IMR-90 (cell line): ENCODE measurements around the gene KPNA2. TPM values are rescaled to one million over a fixed set of nuclear protein-coding genes. Genes with fewer than 3 reads are reported as not detected.

Experiments used
- ATAC-seq: fragments of 200-7000 bp; cut with Tn5 transposase; 2 replicates; pipeline ENCODE4 v1.9.1; 2020; ENCODE audit warnings: low read depth, mild to moderate bottlenecking, moderate library complexity
- BruUV-seq: library from RNA; stranded (reverse); fragments of 400-500 nt; replicated peaks from 2 replicates; lab custom pipeline; 2021; lab: Mats Ljungman, UMichigan
- CTCF ChIA-PET: fragments of 300-600 bp; formaldehyde crosslinking; extraction: SDS; loops from one replicate; lab custom pipeline; 2021; ENCODE audit warnings: antibody characterized with exemption; lab: Yijun Ruan, JAX
- POLR2A ChIA-PET: fragments of 300-600 bp; sonication (Branson Sonifier 250); formaldehyde crosslinking; loops from one replicate; lab custom pipeline; 2022; ENCODE audit warnings: antibody characterized with exemption; ENCODE audit not compliant: unreplicated experiment; lab: Charles Lee
- DNase-seq: peaks from one replicate; pipeline ENCODE4 v3.0.0; 2013
- H2AFZ ChIP-seq: replicated peaks from 2 replicates; pipeline ENCODE3; 2013; ENCODE audit warnings: low read length, mild to moderate bottlenecking; ENCODE audit not compliant: poor library complexity
- H2AK5ac ChIP-seq: 2 replicates; pipeline ENCODE4 v1.6.1; 2013; ENCODE audit warnings: low read depth, low read length, inconsistent platforms
- H2AK9ac ChIP-seq: replicated peaks from 2 replicates; pipeline ENCODE3; 2013; ENCODE audit warnings: mild to moderate bottlenecking, low read depth, low read length, moderate library complexity; ENCODE audit not compliant: poor library complexity
- H2BK120ac ChIP-seq: 2 replicates; pipeline ENCODE4 v1.6.1; 2013; ENCODE audit warnings: low read depth, low read length, inconsistent platforms
- H2BK15ac ChIP-seq: 3 replicates; pipeline ENCODE4 v1.6.1; 2013; ENCODE audit warnings: low read depth, low read length, inconsistent platforms
- H2BK20ac ChIP-seq: 2 replicates; pipeline ENCODE4 v1.6.1; 2013; ENCODE audit warnings: low read depth, mild to moderate bottlenecking, inconsistent platforms, low read length, moderate library complexity
- H2BK5ac ChIP-seq: 2 replicates; pipeline ENCODE4 v1.6.1; 2013; ENCODE audit warnings: mild to moderate bottlenecking, low read depth, low read length, inconsistent platforms; ENCODE audit not compliant: poor library complexity, severe bottlenecking
- H3K14ac ChIP-seq: replicated peaks from 2 replicates; pipeline ENCODE4 v1.6.1; 2013; ENCODE audit warnings: low read depth, low read length, inconsistent platforms
- H3K18ac ChIP-seq: 2 replicates; pipeline ENCODE4 v1.6.1; 2013; ENCODE audit warnings: low read depth, low read length, control low read depth
- H3K23ac ChIP-seq: 2 replicates; pipeline ENCODE4 v1.6.1; 2013; ENCODE audit warnings: low read depth, low read length, inconsistent platforms
- H3K27ac ChIP-seq: 2 replicates; pipeline ENCODE4 v1.5.1; 2013; ENCODE audit warnings: mild to moderate bottlenecking, control low read depth, low read length; ENCODE audit not compliant: insufficient read depth
- H3K27me3 ChIP-seq: 2 replicates; pipeline ENCODE4 v1.6.1; 2013; ENCODE audit warnings: low read length; ENCODE audit not compliant: control insufficient read depth, insufficient read depth
- H3K36me3 ChIP-seq: 2 replicates; pipeline ENCODE4 v1.6.1; 2013; ENCODE audit warnings: low read length, mixed read lengths; ENCODE audit not compliant: control insufficient read depth, insufficient read depth
- H3K4ac ChIP-seq: 2 replicates; pipeline ENCODE4 v1.6.1; 2013; ENCODE audit warnings: low read depth, low read length, inconsistent platforms
- H3K4me1 ChIP-seq: 2 replicates; pipeline ENCODE4 v1.6.1; 2013; ENCODE audit warnings: low read length, mixed read lengths; ENCODE audit not compliant: control insufficient read depth, insufficient read depth
- H3K4me2 ChIP-seq: 2 replicates; pipeline ENCODE4 v1.6.1; 2013; ENCODE audit warnings: low read depth, mild to moderate bottlenecking, control low read depth, low read length, moderate library complexity
- H3K4me3 ChIP-seq: 2 replicates; pipeline ENCODE4 v1.5.1; 2013; ENCODE audit warnings: low read depth, mild to moderate bottlenecking, control low read depth, low read length, moderate library complexity; ENCODE audit not compliant: insufficient read depth
- H3K56ac ChIP-seq: 2 replicates; pipeline ENCODE4 v1.6.1; 2013; ENCODE audit warnings: low read length, inconsistent platforms; ENCODE audit not compliant: insufficient read depth; ENCODE audit errors: extremely low read depth
- H3K79me1 ChIP-seq, 2 experiments: 2 replicates each; pipeline ENCODE4 v1.6.1; 2013; ENCODE audit warnings: low read length in 2 of 2, inconsistent platforms in 1 of 2, low read depth in 1 of 2
- H3K9ac ChIP-seq: 2 replicates; pipeline ENCODE4 v1.6.1; 2013; ENCODE audit warnings: low read depth, low read length, control low read depth
- H3K9me1 ChIP-seq: 2 replicates; pipeline ENCODE4 v1.6.1; 2013; ENCODE audit warnings: low read length, inconsistent platforms; ENCODE audit not compliant: insufficient read depth
- H3K9me3 ChIP-seq: 2 replicates; pipeline ENCODE4 v1.6.1; 2013; ENCODE audit warnings: low read length; ENCODE audit not compliant: control insufficient read depth, insufficient read depth
- H4K20me1 ChIP-seq: 2 replicates; pipeline ENCODE4 v1.6.1; 2013; ENCODE audit warnings: low read length, inconsistent platforms; ENCODE audit not compliant: insufficient read depth
- H4K5ac ChIP-seq: 2 replicates; pipeline ENCODE4 v1.6.1; 2013; ENCODE audit warnings: mild to moderate bottlenecking, low read depth, low read length, control low read depth
- H4K8ac ChIP-seq, 2 experiments: 2 replicates each; pipeline ENCODE4 v1.6.1; 2013; ENCODE audit warnings: low read depth in 2 of 2, low read length in 2 of 2, control low read depth in 1 of 2, inconsistent platforms in 1 of 2
- H4K91ac ChIP-seq: 2 replicates; pipeline ENCODE4 v1.6.1; 2013; ENCODE audit warnings: low read depth, low read length, inconsistent platforms; ENCODE audit not compliant: insufficient read depth
- MAZ ChIP-seq: IDR thresholded peaks from 2 replicates; pipeline ENCODE4 v1.6.1; 2012; ENCODE audit warnings: low read depth, mild to moderate bottlenecking, low read length, improper control_type of control experiment, moderate library complexity, borderline replicate concordance
- WGBS, 2 experiments: methylation state at CpG; one replicate each; pipeline versions ENCODE4 v1.1.5 to v1.1.7; 2013; ENCODE audit warnings: missing lambda C conversion rate in 2 of 2; ENCODE audit not compliant: insufficient read length in 1 of 2; ENCODE audit errors: extremely low coverage in 2 of 2; 5-methylcytosine and 5-hydroxymethylcytosine counted together
- dilution Hi-C: fragments of 300-500 bp; cut with HindIII; formaldehyde crosslinking; loops from one replicate; pipeline ENCODE4 v1.14.3; 2018; ENCODE audit warnings: low sequenced_read_pairs; ENCODE audit not compliant: unreplicated experiment
- in situ Hi-C: fragments of 300-500 bp; cut with MboI; formaldehyde crosslinking; loops from 3 replicates; pipeline ENCODE4 v1.14.3; 2019; ENCODE audit warnings: low sequenced_read_pairs, inconsistent platforms, mixed read lengths
- intact Hi-C: fragments of 100-400 bp; cut with micrococcal nuclease; formaldehyde crosslinking; loops from 2 replicates; pipeline ENCODE4 v1.10.0; 2022
- polyA plus RNA-seq, 3 experiments: library from polyadenylated mRNA; depleted of rRNA; stranded (reverse); fragments of >200 nt; gene quantifications; 2 replicates each; pipeline ENCODE4 v1.2.3, GENCODE V29; 2012; ENCODE audit warnings: low replicate concordance in 1 of 3
- total RNA-seq: library from RNA; depleted of rRNA; stranded (reverse); fragments of >200 nt; gene quantifications from 2 replicates; pipeline ENCODE4 v1.2.3, GENCODE V29; 2012
- TF ChIP-seq, protein P1 (sequence below): fragments of 150-350 bp; IDR thresholded peaks from 2 replicates; pipeline ENCODE4 v1.6.1; 2017; ENCODE audit warnings: mild to moderate bottlenecking, antibody characterized with exemption, low read length, low read depth

The KPNA2 gene
- total and polyA plus RNA-seq, 2 of the 4 experiments (the other 2 are of a cell fraction): 135 to 262 TPM

DNA sequence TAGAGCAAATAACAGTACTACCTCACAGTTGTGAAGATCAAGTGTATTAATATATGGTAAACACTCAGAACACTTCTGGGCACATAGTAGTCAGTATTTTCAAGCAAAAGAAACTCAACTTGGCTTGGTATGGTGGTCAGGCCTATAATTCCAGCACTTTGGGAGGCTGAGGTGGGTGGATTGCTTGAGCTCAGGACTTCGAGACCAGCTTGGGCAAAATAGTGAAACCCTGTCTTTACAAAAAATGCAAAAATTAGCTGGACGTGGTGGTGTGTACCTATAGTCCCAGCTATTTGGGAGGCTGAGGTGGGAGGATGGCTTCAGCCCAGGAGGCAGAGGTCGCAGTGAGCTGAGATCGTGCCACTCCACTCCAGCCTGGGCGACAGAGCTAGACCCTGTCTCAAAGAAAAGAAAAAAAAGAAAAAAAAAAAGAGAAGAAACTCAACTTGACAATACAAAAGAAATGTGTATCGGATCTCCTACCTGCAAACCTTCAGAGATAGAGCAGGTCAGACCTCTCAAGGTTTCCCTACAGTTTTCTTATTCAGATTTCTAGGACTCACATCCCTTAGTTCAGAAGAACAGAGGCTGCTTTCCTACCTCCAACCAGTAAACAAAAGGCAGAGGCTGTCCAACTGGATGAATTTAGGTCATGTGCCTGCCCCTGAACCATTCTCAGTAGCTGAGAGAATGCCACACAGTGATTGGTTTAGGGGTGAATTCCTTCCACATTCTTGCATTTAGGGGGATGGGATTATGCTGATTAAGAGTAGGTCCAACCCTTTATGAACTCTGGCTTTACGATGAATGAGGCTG, 1.7 kb upstream of the KPNA2 start:
- ATAC-seq (peak; percentile 45), DNase-seq (peak; percentile 65)
- Histone ChIP-seq H4K20me1 (no peaks in the 10 kb centered on the region), H2AK9ac (peak overlapping the region; percentile 68), H3K27ac (no peak overlapping the region; the same call in 1 of the 2 replicates), H3K14ac (peak overlapping the region; percentile 37; the same call in 1 of the 2 replicates), H3K4me3 (no peak overlapping the region), H4K5ac (peak overlapping the region; percentile 78), H3K18ac (peak overlapping the region; percentile 33; the same call in 1 of the 2 replicates), H3K9ac (no peak overlapping the region), H2BK120ac (0 out of 2 replicates have a peak overlapping the region, but pooled peaks have one; percentile 52), H2BK20ac (peak overlapping the region; percentile 20; the same call in 1 of the 2 replicates), H3K4me2 (no peak overlapping the region), H2AFZ (peak overlapping the region; percentile 89), H2AK5ac (peak overlapping the region; percentile 5; the same call in 1 of the 2 replicates), H3K4me1 (no peaks in the 10 kb centered on the region; the same call in 1 of the 2 replicates), H3K9me1 (no peaks in the 10 kb centered on the region), H3K9me3 (no peaks in the 10 kb centered on the region), H2BK15ac (no peak overlapping the region; the same call in 2 of the 3 replicates), H4K91ac (peak overlapping the region; percentile 41; the same call in 1 of the 2 replicates), H3K36me3 (peaks cover 12% of the 10 kb centered on the region), H3K56ac (no peak overlapping the region), H3K27me3 (no peaks in the 10 kb centered on the region), H4K8ac (peak overlapping the region; percentile 5 to 81; a peak in 3 of 4 replicates), H3K23ac (no peak overlapping the region), H2BK5ac (no peak overlapping the region), H3K79me1 (peaks cover 5 to 13% of the 10 kb centered on the region in 2 experiments; a peak in 3 of 4 replicates), H3K4ac (peak overlapping the region; percentile 35)
- dilution Hi-C loops: no loop called here
- BruUV-seq: no TSS peak
- 80% methylated on average over 1 of the region's 7 CpGs; no CpG with 5 or more reads in 1 of the 2 experiments for WGBS, 2 experiments
- TF ChIP-seq MAZ: no peak
- TF ChIP-seq, protein P1, sequence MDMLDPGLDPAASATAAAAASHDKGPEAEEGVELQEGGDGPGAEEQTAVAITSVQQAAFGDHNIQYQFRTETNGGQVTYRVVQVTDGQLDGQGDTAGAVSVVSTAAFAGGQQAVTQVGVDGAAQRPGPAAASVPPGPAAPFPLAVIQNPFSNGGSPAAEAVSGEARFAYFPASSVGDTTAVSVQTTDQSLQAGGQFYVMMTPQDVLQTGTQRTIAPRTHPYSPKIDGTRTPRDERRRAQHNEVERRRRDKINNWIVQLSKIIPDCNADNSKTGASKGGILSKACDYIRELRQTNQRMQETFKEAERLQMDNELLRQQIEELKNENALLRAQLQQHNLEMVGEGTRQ: peak; percentile 75
- in situ Hi-C loops: no loop called here
- intact Hi-C loops: no loop called here
- ChIA-PET CTCF (no interaction called here), POLR2A (interaction anchor here (0.6 kb wide), 1 partner anchor 673 kb away, joined by 17 read pairs; no protein-coding TSS in a partner anchor)
